Stimulated activated CD8-positive, alpha-beta memory T cell treated with anti-CD3 and anti-CD28 coated beads, Interleukin-15, amount 100 ng/mL, for 4 hours (primary cell): ENCODE measurements around the gene QRICH1.

Experiments used
- DNase-seq, 2 donors: peaks; one replicate each; pipeline ENCODE4 v3.0.0-alpha.2; 2020; ENCODE audit warnings: low read depth in 2 of 2

QRICH1 gene

GRCh38 chr3:49034650-49035049, 59.2 kb downstream of the QRICH1 start:
- no peak for DNase-seq

DNA sequence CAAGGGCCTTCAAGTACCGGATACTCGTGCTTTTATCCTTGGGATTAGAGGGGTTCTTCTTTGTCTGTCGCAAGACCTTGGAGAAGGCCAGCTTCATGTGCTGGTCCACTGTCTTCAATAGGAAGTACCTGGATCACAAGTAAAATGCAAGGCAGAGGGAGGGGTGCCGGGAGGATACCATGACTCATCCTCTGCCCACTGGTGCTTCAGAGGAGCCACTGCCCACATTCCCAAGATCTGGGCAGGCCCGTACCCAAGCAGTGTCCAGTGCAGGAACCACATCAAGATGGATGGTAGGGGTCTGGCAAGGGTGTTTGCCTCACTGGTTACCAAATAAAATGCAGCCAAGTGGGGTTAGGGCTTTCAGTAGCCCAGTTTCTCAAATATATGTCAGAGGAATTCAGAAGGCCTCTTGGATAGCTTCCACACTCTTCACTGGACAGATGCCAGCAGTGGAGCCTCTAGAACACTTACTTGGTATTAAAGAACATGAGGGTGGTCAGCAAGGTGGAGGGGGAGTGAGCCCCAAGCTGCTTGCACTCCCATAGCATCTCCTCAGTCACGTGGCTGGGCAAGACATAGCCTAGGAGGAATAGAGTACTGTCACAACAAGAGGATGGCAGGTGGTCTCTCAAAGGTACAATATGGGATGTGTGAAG, 61.1 kb downstream of the QRICH1 start:
- DNase-seq = no peak

- DNase-seq = no peak
Observed at GRCh38 chr3:49030321-49030720, 63.5 kb downstream of the QRICH1 start.

GRCh38 chr3:49029563-49029884, 64.3 kb downstream of the QRICH1 start:
- no peak for DNase-seq

DNA sequence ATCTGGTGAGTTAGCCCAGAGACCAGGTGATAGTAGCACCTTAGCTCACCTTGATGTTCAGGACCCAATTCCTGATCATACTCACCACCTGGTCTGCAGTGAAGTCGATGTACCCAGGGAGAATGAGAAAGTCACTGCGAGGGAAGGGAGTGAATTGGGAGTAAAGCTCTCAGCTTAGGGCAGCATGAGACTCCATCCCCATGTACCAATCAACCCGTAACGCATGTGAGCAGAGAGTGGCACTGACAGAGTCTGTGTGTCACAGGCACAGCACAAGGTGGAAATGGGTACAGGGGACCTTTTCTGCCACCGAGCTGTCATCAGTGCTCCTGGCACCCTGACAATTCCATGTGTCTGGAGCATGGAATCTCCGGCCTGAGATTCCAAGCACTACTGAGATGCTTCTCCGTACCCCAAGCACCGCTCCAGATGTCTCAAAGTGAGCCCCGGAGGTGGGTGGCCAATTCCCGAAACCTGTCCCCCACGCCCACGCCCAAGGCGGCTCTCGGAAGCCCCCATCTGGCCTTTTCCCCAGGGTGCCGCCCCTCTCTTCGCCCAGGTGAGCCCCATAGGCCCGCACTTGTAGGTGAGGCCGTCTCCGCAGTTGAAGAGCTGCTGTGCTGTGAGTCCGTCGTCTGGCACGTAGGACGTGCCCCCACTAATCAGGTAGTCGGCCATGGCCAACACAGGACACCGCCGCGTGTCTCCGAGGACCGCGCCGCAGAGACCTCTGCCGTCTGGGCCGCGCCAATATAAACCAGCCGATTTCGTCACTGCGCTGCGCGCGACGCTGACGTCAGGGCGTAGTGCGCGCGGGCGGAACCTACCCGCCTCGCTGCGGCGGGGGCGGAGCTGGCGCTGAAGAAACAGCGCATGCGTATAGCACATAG, 65.0 kb downstream of the QRICH1 start, which contains the start of gene IMPDH2:
Gene IMPDH2 (minus strand): TSS at position 726 of the 890 bp plus-strand sequence. CDS start 48 bp downstream, at position 678.
- DNase-seq = peak; percentile 86 to 89

DNA sequence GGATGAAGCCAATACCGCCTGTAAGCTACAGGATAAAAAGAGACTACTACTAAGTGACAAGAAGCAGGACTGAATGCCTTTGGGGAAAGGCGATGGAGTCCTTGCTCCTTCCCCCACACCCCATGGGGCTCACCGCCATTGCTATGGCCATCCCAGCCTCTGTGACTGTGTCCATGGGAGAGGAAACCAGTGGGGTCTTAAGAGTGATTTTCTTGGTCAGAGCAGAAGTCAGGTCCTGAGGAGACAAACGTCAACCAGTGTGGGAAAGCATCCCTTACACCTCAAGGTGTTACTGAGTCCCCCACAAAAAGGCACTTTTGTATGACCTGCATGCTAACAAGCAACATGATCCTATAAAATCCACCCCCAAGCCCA, 65.6 kb downstream of the QRICH1 start:
- no peak for DNase-seq

- DNase-seq = no peak
Observed at GRCh38 chr3:49027634-49028033, 66.2 kb downstream of the QRICH1 start.

- DNase-seq = no peak
Observed at GRCh38 chr3:49026536-49026935, 67.3 kb downstream of the QRICH1 start.

- no peak for DNase-seq
Observed at GRCh38 chr3:49025793-49026520, 67.9 kb downstream of the QRICH1 start.

DNA sequence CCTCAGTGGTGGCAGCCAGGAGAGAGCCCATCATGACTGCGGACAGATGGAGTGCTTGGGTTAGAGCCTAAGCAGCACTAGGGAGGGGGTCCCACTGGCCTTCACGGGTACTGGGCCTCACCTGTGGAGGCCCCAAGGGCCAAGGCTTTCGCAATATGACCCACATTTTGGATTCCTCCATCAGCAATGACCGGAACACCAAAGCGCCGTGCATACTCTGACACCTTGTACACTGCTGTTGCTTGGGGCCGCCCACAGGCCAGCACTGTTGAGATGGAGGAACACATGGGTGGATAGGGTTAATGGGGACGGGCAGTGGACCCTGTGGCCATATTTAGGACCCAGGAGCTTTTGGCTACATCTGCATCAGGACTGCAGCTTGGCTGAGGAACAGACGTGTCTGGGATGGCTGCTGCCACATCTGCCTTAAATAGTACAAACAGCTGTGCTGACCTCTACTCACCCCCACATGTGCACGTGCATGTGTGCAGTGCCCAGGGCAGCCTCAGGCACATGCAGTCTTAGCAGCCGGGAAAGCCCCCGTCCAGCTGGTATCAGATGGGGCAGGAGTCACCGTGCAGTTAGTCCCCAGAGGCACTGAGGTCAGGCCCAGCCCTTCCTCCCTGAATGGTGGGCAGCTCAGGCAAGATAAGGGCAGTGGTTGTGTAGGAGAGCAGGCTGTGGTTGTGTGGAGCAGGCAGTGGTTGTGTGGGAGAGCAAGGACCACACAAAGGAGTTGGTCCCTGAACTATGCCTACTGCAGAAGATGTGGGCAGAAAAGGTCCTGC, 68.7 kb downstream of the QRICH1 start:
- no peak for DNase-seq

DNA sequence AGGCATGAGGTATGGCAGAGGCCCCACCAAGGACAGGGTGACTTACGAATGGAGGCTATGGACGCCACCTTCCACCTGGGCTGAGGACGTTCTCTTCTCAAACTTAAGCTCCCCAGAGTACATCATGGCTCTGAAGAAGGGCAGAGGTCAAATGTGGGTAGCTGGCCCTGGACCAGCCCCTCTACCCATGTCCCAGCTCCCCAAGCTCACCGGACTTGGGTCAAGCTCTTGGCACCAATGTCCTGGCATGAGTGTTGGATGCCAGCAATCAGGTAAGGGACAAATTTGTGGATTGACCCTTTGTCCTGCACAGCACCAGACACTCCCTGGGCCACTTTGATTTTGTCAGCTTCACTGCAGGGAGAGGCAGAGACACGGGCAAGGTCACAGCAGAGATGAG, 69.4 kb downstream of the QRICH1 start:
- no peak for DNase-seq

DNA sequence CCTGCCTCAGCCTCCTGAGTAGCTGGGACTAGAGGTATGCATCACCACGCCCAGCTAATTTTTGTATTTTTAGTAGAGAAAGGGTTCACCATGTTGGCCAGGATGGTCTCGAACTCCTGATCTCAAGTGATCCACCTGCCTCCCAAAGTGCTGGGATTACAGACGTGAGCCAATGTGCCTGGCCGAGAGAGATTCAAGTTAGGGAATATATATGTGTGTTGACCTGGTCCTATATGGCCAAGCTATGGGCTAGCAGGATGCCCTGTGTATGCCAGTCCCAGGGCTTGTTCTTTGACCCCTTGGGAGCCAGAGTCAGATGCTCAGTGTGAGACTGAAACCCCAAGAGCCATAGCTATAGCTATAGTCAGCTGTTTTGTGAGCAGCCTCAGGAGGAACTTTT, 70.1 kb downstream of the QRICH1 start:
- DNase-seq = no peak

DNA sequence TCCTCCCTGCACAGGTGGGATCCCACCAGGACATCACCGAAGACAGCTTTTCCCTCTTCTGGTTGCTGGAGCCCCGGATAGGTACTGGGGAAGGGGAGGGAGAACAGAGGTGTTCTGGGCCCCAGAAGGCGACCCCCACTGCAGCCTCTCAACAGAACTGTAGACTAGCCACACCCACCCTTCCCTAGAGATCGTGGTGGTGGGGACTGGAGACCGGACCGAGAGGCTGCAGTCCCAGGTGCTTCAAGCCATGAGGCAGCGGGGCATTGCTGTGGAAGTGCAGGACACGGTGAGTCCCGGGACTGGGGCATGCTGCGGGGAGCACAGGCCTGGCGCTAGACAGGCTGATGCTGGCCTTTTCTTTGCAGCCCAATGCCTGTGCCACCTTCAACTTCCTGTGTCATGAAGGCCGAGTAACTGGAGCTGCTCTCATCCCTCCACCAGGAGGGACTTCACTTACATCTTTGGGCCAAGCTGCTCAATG, 71.1 kb downstream of the QRICH1 start:
- DNase-seq = no peak

GRCh38 chr3:49021813-49022687, 71.8 kb downstream of the QRICH1 start, which contains the start of gene NDUFAF3:
Gene NDUFAF3 (plus strand): TSS chr3:49022121. CDS start chr3:49022145, 24 bp downstream.
- DNase-seq = peak; percentile 79 to 84

- peak; percentile 94 to 95 for DNase-seq
Observed at GRCh38 chr3:49021213-49021812, 72.6 kb downstream of the QRICH1 start.

- DNase-seq = no peak
Observed at GRCh38 chr3:49020330-49021212, 73.3 kb downstream of the QRICH1 start.

DNA sequence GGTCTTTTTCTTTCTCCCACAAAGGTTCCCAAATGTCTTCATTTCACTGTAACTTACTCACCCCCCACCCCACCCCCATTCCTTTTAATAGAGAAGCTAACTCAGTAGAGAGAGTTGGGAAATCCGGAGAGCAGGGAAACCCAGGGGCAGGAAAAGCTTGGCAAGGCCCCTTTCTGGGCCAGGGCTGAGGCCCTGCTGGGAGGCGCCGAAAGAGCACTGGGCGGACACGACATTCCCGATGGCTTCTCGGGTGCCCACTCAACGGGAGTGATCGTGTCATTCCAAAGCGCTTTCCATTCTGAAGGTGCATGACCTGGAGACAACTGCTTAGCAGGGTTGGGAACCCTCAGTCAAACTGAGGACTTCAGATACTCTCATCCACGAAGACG, 73.9 kb downstream of the QRICH1 start:
- DNase-seq = no peak

GRCh38 chr3:49018707-49019006, 75.2 kb downstream of the QRICH1 start:
- no peak for DNase-seq

DNA sequence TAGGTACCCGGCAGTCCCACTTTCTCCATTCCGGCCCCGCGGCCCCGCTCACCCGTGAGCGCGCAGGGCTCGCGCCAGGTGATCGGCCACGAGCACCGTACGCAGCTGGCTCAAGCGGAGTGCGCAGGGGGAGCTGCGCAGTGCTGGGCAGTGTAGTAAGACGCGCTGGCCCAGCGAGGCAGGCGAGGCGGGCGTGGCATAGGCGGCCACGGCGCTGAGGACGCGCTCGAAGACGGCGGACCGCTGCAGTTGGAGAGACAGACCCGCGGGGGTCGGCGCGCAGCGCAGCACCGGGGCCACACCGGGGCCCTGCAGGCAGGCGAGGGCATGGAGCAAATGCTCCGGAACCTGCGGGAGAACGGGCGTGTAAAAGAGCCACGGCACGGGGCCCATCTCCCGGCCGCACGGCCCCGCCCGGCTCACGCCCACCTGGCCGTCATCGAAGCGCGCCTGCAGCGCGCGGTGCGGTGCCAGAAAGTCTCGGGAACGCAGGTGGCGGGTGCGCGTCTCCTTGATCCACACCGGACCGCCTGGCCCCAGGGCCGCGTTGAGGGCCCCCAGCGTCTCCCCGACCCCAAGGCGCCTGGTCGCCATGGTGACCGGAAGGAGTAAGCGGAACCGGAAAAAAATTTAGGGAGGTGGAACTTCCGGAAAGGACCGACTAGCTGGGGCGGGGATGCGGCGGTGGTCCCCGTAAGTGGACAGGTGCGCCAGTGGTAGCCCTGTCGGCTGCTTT, 75.7 kb downstream of the QRICH1 start, which contains the start of gene DALRD3:
Gene DALRD3 (minus strand): TSS at position 610 of the 736 bp plus-strand sequence. CDS start 16 bp downstream, at position 594.
- DNase-seq = no peak
